Endodermal cell (in vitro differentiated cells): Measurements from ENCODE around the gene CTSO. TPM values are rescaled to one million over a fixed set of nuclear protein-coding genes. Genes with fewer than 3 reads are reported as not detected.

Experiments
- DNase-seq: peaks from one replicate; pipeline ENCODE4 v3.0.0-alpha.2; 2017
- H3K27ac ChIP-seq: 2 replicates; pipeline ENCODE4 v1.5.1; 2013; ENCODE audit warnings: mild to moderate bottlenecking, low read depth, low read length, moderate library complexity
- H3K27me3 ChIP-seq: 2 replicates; pipeline ENCODE4 v1.6.1; 2013; ENCODE audit warnings: mild to moderate bottlenecking, low read length, moderate library complexity; ENCODE audit not compliant: insufficient read depth, control insufficient read depth, poor library complexity, severe bottlenecking
- H3K36me3 ChIP-seq: 2 replicates; pipeline ENCODE4 v1.7.0; 2013; ENCODE audit warnings: mild to moderate bottlenecking, low read length, moderate library complexity; ENCODE audit not compliant: control insufficient read depth, insufficient read depth
- H3K4me1 ChIP-seq: one replicate; pipeline ENCODE4 v1.7.0; 2013; ENCODE audit warnings: low read length; ENCODE audit not compliant: control insufficient read depth, insufficient read depth
- H3K4me3 ChIP-seq: 2 replicates; pipeline ENCODE4 v1.5.1; 2013; ENCODE audit warnings: mild to moderate bottlenecking, low read length, moderate library complexity
- H3K9ac ChIP-seq: 2 replicates; pipeline ENCODE4 v1.6.1; 2013; ENCODE audit warnings: mild to moderate bottlenecking, low read length, moderate library complexity; ENCODE audit not compliant: poor library complexity, severe bottlenecking; ENCODE audit errors: extremely low read depth
- H3K9me3 ChIP-seq: 2 replicates; pipeline ENCODE4 v1.6.1; 2013; ENCODE audit warnings: mild to moderate bottlenecking, low read length, moderate library complexity; ENCODE audit not compliant: control insufficient read depth
- H3K27ac Mint-ChIP-seq: 2 replicates; pipeline ENCODE4 v1.8.0; 2020; ENCODE audit warnings: mixed read lengths
- H3K27me3 Mint-ChIP-seq: 2 replicates; pipeline ENCODE4 v1.8.0; 2021; ENCODE audit warnings: mild to moderate bottlenecking, mixed read lengths; ENCODE audit not compliant: insufficient read depth
- H3K36me3 Mint-ChIP-seq: 2 replicates; pipeline ENCODE4 v1.8.0; 2020; ENCODE audit warnings: low read depth, mixed read lengths
- H3K4me1 Mint-ChIP-seq: 2 replicates; pipeline ENCODE4 v1.8.0; 2020; ENCODE audit warnings: mixed read lengths
- H3K4me3 Mint-ChIP-seq: 2 replicates; pipeline ENCODE4 v1.8.0; 2020; ENCODE audit warnings: mild to moderate bottlenecking, moderate library complexity, mixed read lengths
- H3K9me3 Mint-ChIP-seq: 2 replicates; pipeline ENCODE4 v1.8.0; 2020; ENCODE audit warnings: mild to moderate bottlenecking, mixed read lengths
- CTCF ChIP-seq: fragments of 200-600 bp; sonication (generic); conservative IDR thresholded peaks from 2 replicates; pipeline ENCODE4 v1.5.0; 2021; ENCODE audit warnings: antibody characterized with exemption, mild to moderate bottlenecking
- WGBS, 2 experiments: methylation state at CpG; one replicate each; pipeline versions ENCODE4 v1.1.5 to v1.1.7; 2013; ENCODE audit warnings: missing lambda C conversion rate in 2 of 2, mixed read lengths in 1 of 2; ENCODE audit not compliant: insufficient coverage in 1 of 2, insufficient read length in 1 of 2; 5-methylcytosine and 5-hydroxymethylcytosine counted together
- total RNA-seq, 2 donors: library from RNA; stranded (reverse); fragmentation: NEBNext Ultra II Directional in 1 of 2; extraction: Animal tissue kit (Norgen Biotek cat#: 25700) in 1 of 2; gene quantifications; 2 replicates in 1 of 2; 3 replicates in 1 of 2; pipeline ENCODE4 v1.2.1, GENCODE V29; 2021

CTSO gene
- total RNA-seq, 2 donors from 2014 or later = 4.2 to 5.4 TPM

- peaks cover 13% of the 10 kb centered on the region for H3K4me1 Mint-ChIP-seq
- H3K4me1 ChIP-seq = no peaks in the 10 kb centered on the region
- H3K4me3 ChIP-seq = no peak overlapping the region
- no peak for TF ChIP-seq CTCF
- H3K9me3 ChIP-seq = no peaks in the 10 kb centered on the region
- no peaks in the 10 kb centered on the region for H3K36me3 ChIP-seq
- peaks cover 3% of the 10 kb centered on the region for H3K9me3 Mint-ChIP-seq
- 87 to 91% methylated on average over 3 to 4 of the region's 4 CpGs for WGBS, 2 experiments
- no peak overlapping the region for H3K4me3 Mint-ChIP-seq
- no peak overlapping the region for H3K27ac ChIP-seq
- H3K27me3 Mint-ChIP-seq = no peaks in the 10 kb centered on the region
- H3K27me3 ChIP-seq = no peaks in the 10 kb centered on the region
- no peak for DNase-seq
- no peak overlapping the region for H3K9ac ChIP-seq
- H3K27ac Mint-ChIP-seq = no peak overlapping the region
- H3K36me3 Mint-ChIP-seq = peaks cover 3% of the 10 kb centered on the region
Observed at GRCh38 chr4:155959417-155959816, 5.8 kb upstream of the CTSO start.

- no peak overlapping the region for H3K27ac ChIP-seq
- DNase-seq = no peak
- TF ChIP-seq CTCF = no peak
- Mint-ChIP-seq H3K36me3 (peaks cover 3% of the 10 kb centered on the region), H3K4me3 (no peak overlapping the region), H3K27ac (no peak overlapping the region), H3K4me1 (peaks cover 10% of the 10 kb centered on the region), H3K9me3 (peaks cover 3% of the 10 kb centered on the region), H3K27me3 (no peaks in the 10 kb centered on the region)
- no peaks in the 10 kb centered on the region for H3K27me3 ChIP-seq
- H3K4me3 ChIP-seq = no peak overlapping the region
- H3K9ac ChIP-seq = no peak overlapping the region
- WGBS, 2 experiments = 93% methylated on average over 2 of the region's 2 CpGs; no CpG with 5 or more reads in 1 of the 2 experiments
- no peaks in the 10 kb centered on the region for H3K4me1 ChIP-seq
- H3K36me3 ChIP-seq = no peaks in the 10 kb centered on the region
- H3K9me3 ChIP-seq = no peaks in the 10 kb centered on the region
Observed at GRCh38 chr4:155956461-155956860, 2.8 kb upstream of the CTSO start.

- peaks cover 3% of the 10 kb centered on the region for H3K9me3 Mint-ChIP-seq
- H3K27ac Mint-ChIP-seq = no peak overlapping the region
- peaks cover 3% of the 10 kb centered on the region for H3K36me3 Mint-ChIP-seq
- WGBS, 2 experiments = 89 to 100% methylated on average over 1 to 4 of the region's 4 CpGs
- H3K4me3 Mint-ChIP-seq = no peak overlapping the region
- Histone ChIP-seq H3K36me3 (no peaks in the 10 kb centered on the region), H3K4me3 (no peak overlapping the region), H3K9me3 (no peaks in the 10 kb centered on the region), H3K27me3 (no peaks in the 10 kb centered on the region), H3K4me1 (no peaks in the 10 kb centered on the region), H3K9ac (no peak overlapping the region), H3K27ac (no peak overlapping the region)
- no peaks in the 10 kb centered on the region for H3K27me3 Mint-ChIP-seq
- peaks cover 10% of the 10 kb centered on the region for H3K4me1 Mint-ChIP-seq
- TF ChIP-seq CTCF = no peak
- no peak for DNase-seq
Observed at GRCh38 chr4:155954939-155955338, 1.3 kb upstream of the CTSO start.
